22Rv1 (cell line): Measurements from ENCODE around the gene PCDH9.

Experiments
- ZFX ChIP-seq: fragments of 450-650 bp; IDR thresholded peaks from 2 replicates; pipeline ENCODE4 v1.6.1; 2017; ENCODE audit warnings: antibody characterized with exemption, borderline replicate concordance
- TF ChIP-seq, protein P1 (sequence below): fragments of 450-650 bp; IDR thresholded peaks from 2 replicates; pipeline ENCODE4 v1.5.1; 2017; ENCODE audit warnings: mild to moderate bottlenecking

DNA sequence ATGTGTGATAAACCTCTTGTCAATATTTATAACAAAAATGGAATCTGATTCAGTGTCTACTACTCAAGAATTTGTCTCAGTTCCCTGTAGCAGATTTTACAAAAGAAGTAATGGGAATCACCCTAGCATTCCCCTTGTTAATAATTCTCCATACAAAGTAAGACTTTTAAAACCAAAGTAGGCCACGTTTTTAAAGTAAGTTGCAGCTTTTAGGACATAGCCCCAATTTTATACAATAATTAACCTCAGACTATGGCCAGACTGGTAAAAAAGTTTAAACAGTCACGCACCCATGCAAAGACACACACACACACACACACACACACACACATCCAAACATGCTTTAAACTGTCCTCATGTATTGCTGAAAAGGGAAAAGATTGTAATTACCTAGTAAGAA lies 589.9 kb downstream of the PCDH9 start:
- TF ChIP-seq, protein P1, sequence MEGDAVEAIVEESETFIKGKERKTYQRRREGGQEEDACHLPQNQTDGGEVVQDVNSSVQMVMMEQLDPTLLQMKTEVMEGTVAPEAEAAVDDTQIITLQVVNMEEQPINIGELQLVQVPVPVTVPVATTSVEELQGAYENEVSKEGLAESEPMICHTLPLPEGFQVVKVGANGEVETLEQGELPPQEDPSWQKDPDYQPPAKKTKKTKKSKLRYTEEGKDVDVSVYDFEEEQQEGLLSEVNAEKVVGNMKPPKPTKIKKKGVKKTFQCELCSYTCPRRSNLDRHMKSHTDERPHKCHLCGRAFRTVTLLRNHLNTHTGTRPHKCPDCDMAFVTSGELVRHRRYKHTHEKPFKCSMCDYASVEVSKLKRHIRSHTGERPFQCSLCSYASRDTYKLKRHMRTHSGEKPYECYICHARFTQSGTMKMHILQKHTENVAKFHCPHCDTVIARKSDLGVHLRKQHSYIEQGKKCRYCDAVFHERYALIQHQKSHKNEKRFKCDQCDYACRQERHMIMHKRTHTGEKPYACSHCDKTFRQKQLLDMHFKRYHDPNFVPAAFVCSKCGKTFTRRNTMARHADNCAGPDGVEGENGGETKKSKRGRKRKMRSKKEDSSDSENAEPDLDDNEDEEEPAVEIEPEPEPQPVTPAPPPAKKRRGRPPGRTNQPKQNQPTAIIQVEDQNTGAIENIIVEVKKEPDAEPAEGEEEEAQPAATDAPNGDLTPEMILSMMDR = no peak
- no peak for TF ChIP-seq ZFX
